ENCODE data around the gene GUCY1A2.

GUCY1A2 gene

DNA sequence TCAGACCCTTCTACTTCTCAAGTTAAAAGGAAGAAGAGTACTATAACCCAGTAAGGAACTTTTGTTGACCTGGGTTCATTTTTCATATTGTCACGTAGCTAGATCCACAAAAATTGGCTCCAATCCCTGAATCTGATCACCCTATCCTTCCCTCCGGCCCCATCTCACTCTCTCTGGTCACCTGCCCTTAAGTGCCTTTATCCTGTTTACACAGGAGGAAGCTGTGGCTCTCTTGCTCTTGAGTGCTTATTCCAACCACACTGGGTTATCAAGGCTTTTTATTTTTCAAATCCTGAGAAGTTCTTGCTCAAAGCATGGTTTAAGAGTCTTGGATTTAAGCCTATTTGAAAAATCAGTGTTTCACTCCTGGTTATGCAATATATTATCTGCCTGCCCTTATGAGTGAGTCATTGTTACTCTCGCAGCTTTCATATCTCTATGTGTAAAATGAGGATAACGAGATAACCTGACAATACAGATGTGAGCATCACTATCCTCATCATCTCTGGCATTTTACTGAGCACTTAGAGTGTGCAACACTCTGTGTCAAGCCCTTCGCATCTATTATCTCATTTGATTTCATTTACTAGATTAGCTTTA lies 293.9 kb downstream of the GUCY1A2 start:
- H3K27me3 Mint-ChIP-seq: no peaks in the 10 kb centered on the region
- H3K36me3 Mint-ChIP-seq: no peaks in the 10 kb centered on the region
- H3K27ac Mint-ChIP-seq: no peak overlapping the region
- no peak overlapping the region for H3K4me3 Mint-ChIP-seq
- no peaks in the 10 kb centered on the region for H3K4me1 Mint-ChIP-seq
- no peaks in the 10 kb centered on the region for H3K9me3 Mint-ChIP-seq
- no peak for ATAC-seq

DNA sequence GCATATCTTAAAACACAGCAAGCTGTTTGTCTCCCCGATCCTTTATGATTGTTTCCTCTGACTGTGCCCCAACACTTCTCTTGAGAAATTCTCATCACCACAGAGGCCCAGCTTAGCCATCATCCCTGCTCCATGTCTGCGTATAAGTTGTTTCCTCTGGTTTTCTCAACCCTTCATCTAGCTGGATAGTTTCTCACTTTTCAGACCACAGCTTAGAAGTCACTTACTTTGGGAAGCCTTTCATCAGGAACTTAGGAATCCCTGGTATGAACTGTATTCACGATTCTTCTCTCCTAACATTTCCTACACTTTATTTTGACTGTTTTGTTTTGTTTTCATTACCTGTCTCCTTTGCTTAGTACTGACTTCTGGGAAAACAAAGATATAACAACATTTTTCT lies 295.2 kb downstream of the GUCY1A2 start:
- Mint-ChIP-seq H3K4me1 (no peaks in the 10 kb centered on the region), H3K27ac (no peak overlapping the region), H3K4me3 (no peak overlapping the region), H3K36me3 (no peaks in the 10 kb centered on the region), H3K27me3 (no peaks in the 10 kb centered on the region), H3K9me3 (no peaks in the 10 kb centered on the region)
- no peak for ATAC-seq

DNA sequence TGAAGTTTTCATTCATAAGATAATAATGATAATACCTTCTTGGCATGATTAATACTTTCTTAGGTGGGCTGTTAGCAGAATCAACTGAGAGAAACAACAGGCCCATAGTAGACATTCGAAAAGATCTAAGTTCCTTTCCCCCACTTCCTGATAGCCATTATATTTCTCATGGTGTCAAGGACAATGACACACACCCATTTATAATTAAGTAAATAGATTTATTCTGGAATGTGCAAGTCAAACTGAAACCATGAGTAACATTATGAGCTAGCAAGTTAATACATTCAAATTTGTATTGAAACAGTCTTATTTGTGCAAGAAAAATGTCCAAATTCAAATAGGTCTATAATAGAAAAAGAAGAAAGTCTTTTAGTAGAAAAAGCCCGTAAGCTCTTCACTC lies 301.1 kb downstream of the GUCY1A2 start:
- Mint-ChIP-seq H3K4me3 (no peak overlapping the region), H3K9me3 (no peaks in the 10 kb centered on the region), H3K36me3 (no peaks in the 10 kb centered on the region), H3K27me3 (no peaks in the 10 kb centered on the region), H3K27ac (no peak overlapping the region), H3K4me1 (no peaks in the 10 kb centered on the region)
- no peak for ATAC-seq

DNA sequence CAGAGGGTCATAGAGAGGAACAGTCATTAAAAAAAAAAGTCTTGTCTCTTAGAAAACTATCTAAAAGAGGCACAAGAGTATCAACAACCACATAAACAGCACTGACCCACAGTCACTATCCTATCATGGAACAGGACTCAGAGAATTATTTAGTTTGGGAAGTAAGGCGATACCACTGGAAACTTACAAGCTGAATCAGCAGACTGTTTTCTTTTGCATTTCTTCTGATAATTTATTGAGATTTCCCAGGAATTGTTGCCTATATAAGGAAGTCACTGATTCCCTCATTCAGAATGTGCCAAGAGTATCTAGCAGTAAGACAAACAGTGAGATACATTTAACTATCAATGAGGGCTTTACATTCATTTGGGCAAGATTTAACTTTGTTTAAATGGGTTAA lies 304.1 kb downstream of the GUCY1A2 start:
- Mint-ChIP-seq H3K4me1 (no peaks in the 10 kb centered on the region), H3K27me3 (no peaks in the 10 kb centered on the region), H3K36me3 (no peaks in the 10 kb centered on the region), H3K27ac (no peak overlapping the region), H3K9me3 (no peaks in the 10 kb centered on the region), H3K4me3 (no peak overlapping the region)
- no peak for ATAC-seq

DNA sequence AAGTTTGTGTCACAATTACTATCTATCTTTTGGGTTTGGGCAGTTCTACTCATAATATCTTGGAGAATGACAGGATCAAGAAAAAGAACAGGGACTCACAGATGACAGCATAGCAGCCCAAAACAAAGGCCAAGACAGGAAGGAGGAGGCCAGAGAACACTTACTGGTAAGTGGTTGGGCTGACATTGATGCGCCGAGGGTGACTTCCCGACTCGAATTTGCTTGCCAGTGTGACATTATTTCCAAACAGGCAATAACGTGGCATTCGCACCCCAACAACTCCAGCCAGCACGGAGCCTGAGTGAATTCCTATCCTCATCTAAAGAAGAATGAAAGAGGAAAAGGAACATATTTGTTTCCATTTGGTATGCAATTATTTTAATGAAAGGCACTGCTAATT lies 309.9 kb downstream of the GUCY1A2 start:
- no peaks in the 10 kb centered on the region for H3K36me3 Mint-ChIP-seq
- no peaks in the 10 kb centered on the region for H3K4me1 Mint-ChIP-seq
- no peaks in the 10 kb centered on the region for H3K27me3 Mint-ChIP-seq
- no peak for ATAC-seq
- H3K4me3 Mint-ChIP-seq: no peak overlapping the region
- no peaks in the 10 kb centered on the region for H3K9me3 Mint-ChIP-seq
- H3K27ac Mint-ChIP-seq: no peak overlapping the region

DNA sequence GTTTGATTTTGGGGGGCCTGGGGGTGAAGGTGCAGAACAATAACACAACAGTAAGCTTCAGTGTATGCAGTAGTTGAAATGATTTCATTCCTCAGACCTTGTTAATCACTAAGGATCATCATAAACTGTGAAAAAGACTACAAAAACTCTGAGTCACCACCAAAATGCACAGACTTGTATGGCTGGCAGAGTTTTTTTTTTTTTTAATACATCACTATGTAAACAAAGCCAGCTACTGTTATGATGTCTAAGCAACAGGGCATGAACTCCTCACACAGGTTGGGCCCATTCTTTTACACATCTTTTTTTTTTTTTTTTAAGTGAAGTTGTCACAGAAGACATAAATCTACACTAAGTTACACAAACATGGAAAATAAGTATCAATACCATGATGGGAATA lies 311.9 kb downstream of the GUCY1A2 start:
- Mint-ChIP-seq H3K27me3 (no peaks in the 10 kb centered on the region), H3K4me1 (no peaks in the 10 kb centered on the region), H3K4me3 (no peak overlapping the region), H3K36me3 (no peaks in the 10 kb centered on the region), H3K9me3 (no peaks in the 10 kb centered on the region), H3K27ac (no peak overlapping the region)
- no peak for ATAC-seq

DNA sequence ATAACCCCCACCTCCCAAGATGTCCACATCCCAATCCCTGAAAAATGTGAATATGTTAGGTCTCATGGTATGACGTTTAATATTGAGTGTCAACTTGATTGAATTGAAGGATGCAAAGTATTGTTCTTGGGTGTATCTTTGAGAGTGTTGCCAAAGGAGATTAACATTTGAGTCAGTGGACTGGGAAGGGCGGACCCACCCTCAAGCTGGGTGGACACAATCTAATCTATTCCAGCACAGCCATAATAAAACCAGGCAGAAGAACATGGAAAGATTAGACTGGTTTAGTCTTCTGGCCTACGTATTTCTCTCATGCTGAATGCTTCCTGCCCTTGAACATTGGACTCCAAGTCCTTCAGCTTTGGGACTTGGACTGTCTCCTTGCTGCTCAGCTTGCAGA lies 315.5 kb downstream of the GUCY1A2 start:
- Mint-ChIP-seq H3K4me1 (no peaks in the 10 kb centered on the region), H3K36me3 (no peaks in the 10 kb centered on the region), H3K27ac (no peak overlapping the region), H3K4me3 (no peak overlapping the region), H3K27me3 (no peaks in the 10 kb centered on the region), H3K9me3 (no peaks in the 10 kb centered on the region)
- no peak for ATAC-seq

DNA sequence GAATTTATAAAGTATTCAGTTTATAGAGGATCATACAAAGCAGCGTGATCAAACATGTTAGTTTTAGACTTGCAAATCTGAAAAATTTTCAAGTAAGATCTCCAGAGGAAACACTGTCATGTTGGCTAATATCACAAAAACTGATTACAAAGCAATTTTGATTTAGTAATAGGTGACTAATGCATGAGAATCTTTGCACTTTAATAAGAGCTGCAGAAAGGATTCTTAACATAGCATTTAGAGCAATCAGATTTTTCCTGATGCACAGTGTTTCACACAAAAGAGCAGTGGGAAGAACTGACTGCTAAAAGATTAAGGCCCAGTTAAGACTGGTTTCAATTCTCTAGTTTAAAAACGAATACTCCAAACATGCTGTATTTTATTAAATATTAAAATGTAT lies 321.2 kb downstream of the GUCY1A2 start:
- Mint-ChIP-seq H3K27me3 (no peaks in the 10 kb centered on the region), H3K9me3 (no peaks in the 10 kb centered on the region), H3K36me3 (no peaks in the 10 kb centered on the region), H3K4me1 (no peaks in the 10 kb centered on the region), H3K4me3 (no peak overlapping the region), H3K27ac (no peak overlapping the region)
- no peak for ATAC-seq

DNA sequence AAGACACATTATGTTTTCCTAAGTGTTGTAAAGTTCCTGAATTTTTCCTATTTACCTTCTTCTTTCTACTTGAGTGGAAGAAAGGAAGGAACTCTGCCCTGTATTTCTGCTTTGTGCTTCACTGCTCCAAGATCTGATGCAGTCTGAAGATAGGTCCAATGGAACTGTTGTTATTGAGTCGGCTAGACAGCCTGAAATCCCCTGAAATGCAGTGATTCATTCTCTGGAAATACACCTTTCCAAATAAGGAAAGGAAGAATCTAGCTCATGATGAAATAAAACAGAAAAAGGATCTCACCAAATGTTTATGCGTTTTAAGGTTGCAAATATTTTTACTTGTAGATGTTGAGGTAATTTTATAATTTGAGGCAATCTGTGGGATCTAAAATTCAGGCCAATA lies 322.8 kb downstream of the GUCY1A2 start:
- Mint-ChIP-seq H3K36me3 (no peaks in the 10 kb centered on the region), H3K9me3 (no peaks in the 10 kb centered on the region), H3K27ac (no peak overlapping the region), H3K27me3 (no peaks in the 10 kb centered on the region), H3K4me3 (no peak overlapping the region), H3K4me1 (no peaks in the 10 kb centered on the region)
- no peak for ATAC-seq

DNA sequence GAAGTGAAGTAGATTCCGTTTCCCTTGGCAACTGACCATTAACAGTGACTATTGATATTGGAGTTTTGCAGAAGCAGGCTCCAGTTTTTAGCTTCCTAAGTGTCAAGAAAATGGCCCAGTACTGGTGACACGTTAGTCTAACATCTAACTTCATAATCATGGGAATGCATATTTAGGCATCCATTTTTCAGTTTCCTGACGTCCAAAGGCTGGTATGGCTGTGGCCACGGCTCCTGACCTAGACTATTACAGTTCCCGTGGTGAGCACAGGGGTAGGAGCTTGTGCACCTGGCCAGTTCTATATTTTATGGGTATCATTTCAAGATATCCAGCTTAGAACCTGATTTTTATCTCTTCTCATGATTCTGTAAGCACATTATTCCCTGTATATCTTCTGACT lies 323.8 kb downstream of the GUCY1A2 start:
- Mint-ChIP-seq H3K27ac (no peak overlapping the region), H3K9me3 (no peaks in the 10 kb centered on the region), H3K4me3 (no peak overlapping the region), H3K27me3 (no peaks in the 10 kb centered on the region), H3K4me1 (no peaks in the 10 kb centered on the region), H3K36me3 (no peaks in the 10 kb centered on the region)
- ATAC-seq: no peak

DNA sequence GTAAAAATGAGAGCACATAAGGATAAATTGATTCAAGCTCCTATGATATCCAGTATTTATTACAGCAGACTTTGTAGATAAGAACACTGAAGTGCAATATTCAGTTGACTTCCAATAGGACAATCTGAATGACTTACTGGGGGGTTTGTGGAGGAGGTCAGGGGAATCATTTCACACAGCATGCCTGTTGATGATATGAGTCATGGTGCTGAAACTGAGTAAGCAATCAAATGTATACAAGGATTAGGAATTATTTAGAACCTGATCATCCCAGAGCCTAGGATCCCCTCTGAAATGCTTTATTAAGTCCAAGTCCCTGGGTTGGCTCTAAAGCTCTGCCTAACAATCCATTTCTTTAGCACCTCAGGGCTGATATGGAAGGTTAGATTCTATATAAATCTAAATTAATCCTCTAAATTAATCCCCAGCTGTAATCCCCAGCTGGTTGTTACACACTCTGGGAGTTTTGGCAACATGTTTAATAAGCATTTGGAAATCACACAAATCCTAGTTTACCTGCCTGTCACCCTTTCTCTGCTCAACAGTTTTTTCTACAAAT lies 326.4 kb downstream of the GUCY1A2 start:
- H3K9me3 Mint-ChIP-seq: peaks cover 2% of the 10 kb centered on the region
- no peak overlapping the region for H3K27ac Mint-ChIP-seq
- H3K36me3 Mint-ChIP-seq: no peaks in the 10 kb centered on the region
- no peak overlapping the region for H3K4me3 Mint-ChIP-seq
- ATAC-seq: no peak
- no peaks in the 10 kb centered on the region for H3K4me1 Mint-ChIP-seq
- H3K27me3 Mint-ChIP-seq: no peaks in the 10 kb centered on the region

DNA sequence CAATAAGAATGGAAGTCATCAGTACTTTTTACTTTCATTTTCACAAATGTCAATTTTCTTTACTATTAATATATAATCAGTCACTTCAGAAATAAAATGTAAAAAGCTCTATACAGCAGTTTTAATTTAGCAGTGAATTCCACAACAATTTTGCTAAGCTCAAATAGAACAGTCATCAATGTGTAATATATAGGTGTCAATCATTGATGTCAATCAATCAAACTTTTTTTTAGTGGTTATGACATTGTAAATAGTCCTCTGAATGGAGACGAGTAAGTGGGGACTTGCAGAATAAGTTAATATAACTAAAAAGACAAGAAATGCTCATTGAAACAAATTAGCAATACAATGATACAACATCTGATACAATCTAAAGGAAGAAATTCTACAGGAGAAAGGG lies 327.4 kb downstream of the GUCY1A2 start:
- Mint-ChIP-seq H3K9me3 (peaks cover 2% of the 10 kb centered on the region), H3K27ac (no peak overlapping the region), H3K36me3 (no peaks in the 10 kb centered on the region), H3K4me3 (no peak overlapping the region), H3K27me3 (no peaks in the 10 kb centered on the region), H3K4me1 (no peaks in the 10 kb centered on the region)
- no peak for ATAC-seq

DNA sequence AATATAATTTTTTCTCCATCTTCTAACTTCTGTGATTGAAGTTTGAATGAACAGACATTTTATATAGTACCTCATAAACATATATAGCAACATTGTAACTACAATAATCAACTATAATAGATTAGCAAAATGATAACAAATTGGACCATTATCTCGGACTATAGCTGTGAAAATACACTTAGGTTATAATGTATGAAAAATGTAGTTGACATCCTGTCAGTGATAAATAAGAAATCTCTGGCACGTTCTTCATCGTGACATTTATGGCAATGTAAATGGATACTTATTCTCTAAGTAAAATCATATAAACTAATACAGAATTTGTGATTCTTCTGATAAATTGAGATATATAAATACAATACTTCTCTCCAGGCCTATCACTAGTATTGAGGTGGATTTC lies 333.3 kb downstream of the GUCY1A2 start:
- no peaks in the 10 kb centered on the region for H3K4me1 Mint-ChIP-seq
- H3K27ac Mint-ChIP-seq: no peak overlapping the region
- no peak for ATAC-seq
- H3K27me3 Mint-ChIP-seq: no peaks in the 10 kb centered on the region
- H3K36me3 Mint-ChIP-seq: no peaks in the 10 kb centered on the region
- peaks cover 2% of the 10 kb centered on the region for H3K9me3 Mint-ChIP-seq
- no peak overlapping the region for H3K4me3 Mint-ChIP-seq

DNA sequence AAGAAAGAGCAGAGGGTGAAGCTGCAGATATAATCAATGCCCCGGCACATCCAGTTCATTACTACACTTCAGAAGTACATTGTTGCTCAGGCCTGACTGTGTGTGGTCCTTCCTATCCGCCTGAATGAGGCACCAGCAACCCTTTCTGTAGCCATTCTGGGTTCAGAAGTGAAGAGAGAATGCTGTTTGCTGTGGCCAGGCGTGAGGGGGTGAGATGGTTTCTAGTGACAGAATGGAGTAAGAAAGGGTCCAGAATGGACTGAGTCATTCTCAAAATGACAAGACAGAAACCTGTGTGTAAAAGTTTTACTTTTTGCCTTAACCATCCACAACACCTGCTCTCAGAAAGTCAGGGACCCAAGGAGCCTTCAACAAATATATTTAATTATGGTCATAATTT lies 334.8 kb downstream of the GUCY1A2 start:
- peaks cover 2% of the 10 kb centered on the region for H3K9me3 Mint-ChIP-seq
- no peak for ATAC-seq
- no peaks in the 10 kb centered on the region for H3K27me3 Mint-ChIP-seq

DNA sequence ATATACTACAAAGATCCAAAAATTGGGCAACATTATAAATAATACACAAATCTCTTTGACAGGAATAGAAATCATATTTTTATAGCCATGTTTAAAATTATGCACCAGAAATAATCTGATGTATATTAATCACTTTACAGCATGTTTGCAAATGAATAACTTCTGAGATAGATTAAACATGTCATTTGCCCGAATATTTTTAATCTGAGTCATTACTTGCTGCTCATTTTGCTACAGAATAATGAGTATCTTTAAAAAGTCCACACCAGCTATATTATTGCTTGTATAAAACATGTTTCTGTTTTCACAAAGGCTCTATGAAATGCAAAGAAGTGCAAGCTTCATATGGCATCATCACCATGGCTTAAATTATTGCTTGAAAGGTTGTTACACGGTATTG lies 336.8 kb downstream of the GUCY1A2 start:
- Mint-ChIP-seq H3K9me3 (peaks cover 3% of the 10 kb centered on the region), H3K36me3 (no peaks in the 10 kb centered on the region), H3K27ac (no peak overlapping the region), H3K4me1 (no peaks in the 10 kb centered on the region), H3K27me3 (no peaks in the 10 kb centered on the region), H3K4me3 (no peak overlapping the region)
- no peak for ATAC-seq

More for the DNA sequence above, 334.8 kb downstream of the GUCY1A2 start:
- H3K27ac Mint-ChIP-seq: no peak overlapping the region
- no peaks in the 10 kb centered on the region for H3K36me3 Mint-ChIP-seq
- H3K4me1 Mint-ChIP-seq: no peaks in the 10 kb centered on the region
- H3K4me3 Mint-ChIP-seq: no peak overlapping the region

DNA sequence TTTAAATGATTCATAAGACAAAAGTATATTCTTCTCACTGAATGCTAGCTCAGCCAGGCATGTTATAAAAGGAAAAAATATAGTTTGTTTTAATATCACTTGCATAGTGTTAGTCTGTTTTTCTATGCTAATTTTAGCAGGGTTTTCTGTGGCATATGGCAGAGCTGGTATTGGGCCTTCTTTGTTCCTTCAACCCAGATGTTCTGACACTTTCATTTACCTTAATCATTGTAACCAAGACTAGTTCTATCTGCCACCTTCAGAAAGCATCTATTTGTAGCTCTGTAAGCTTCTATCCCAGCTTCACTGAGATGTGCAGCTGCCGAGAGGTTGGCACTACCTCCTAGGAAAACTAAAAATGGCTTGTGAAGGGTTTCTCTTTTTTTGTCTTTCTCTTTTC lies 338.7 kb downstream of the GUCY1A2 start:
- Mint-ChIP-seq H3K4me1 (no peaks in the 10 kb centered on the region), H3K4me3 (no peak overlapping the region), H3K36me3 (no peaks in the 10 kb centered on the region), H3K9me3 (peaks cover 3% of the 10 kb centered on the region), H3K27ac (no peak overlapping the region), H3K27me3 (no peaks in the 10 kb centered on the region)
- no peak for ATAC-seq

DNA sequence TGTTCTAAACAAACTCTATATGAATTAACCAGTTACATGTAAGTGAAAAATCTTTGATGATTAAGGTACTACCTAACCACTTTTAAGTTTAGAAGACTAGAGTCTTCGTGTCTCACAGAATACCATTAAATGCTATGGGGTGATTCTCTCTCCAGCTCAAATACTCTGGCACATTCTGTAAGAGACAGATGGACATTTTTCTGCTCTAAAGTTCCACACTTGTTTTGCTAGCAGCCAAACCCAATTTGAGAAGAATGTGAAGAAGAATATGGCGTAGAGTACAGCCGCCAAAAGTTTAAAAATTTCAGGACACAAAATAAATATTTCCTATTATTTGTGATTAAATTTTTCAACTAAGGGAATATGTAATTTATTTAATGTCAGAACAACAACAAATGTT lies 339.1 kb downstream of the GUCY1A2 start:
- no peak overlapping the region for H3K27ac Mint-ChIP-seq

More for the DNA sequence above, 339.1 kb downstream of the GUCY1A2 start:
- ATAC-seq: no peak
- no peaks in the 10 kb centered on the region for H3K4me1 Mint-ChIP-seq
- H3K27me3 Mint-ChIP-seq: no peaks in the 10 kb centered on the region
- peaks cover 3% of the 10 kb centered on the region for H3K9me3 Mint-ChIP-seq
- H3K4me3 Mint-ChIP-seq: no peak overlapping the region
- no peaks in the 10 kb centered on the region for H3K36me3 Mint-ChIP-seq
